Stimulated activated effector memory CD8-positive, alpha-beta T cell treated with anti-CD3 and anti-CD28 coated beads, Interleukin-12 subunit alpha, Interleukin-12 subunit beta, amount 100 ng/mL, for 72 hours (primary cell): ENCODE results near the gene TIGD4.

Experiments used
- ATAC-seq: fragments of 150-1000 bp; cut with Tn5 transposase; 2 replicates; pipeline ENCODE4 v1.10.0; 2021
- DNase-seq, 2 donors: peaks; one replicate each; pipeline ENCODE4 v3.0.0; 2021 to 2022; ENCODE audit warnings: low spot score in 2 of 2
- H3K27ac Mint-ChIP-seq: one replicate; pipeline ENCODE4 v1.8.0; 2022; ENCODE audit warnings: mild to moderate bottlenecking, mixed read lengths
- H3K36me3 Mint-ChIP-seq: one replicate; pipeline ENCODE4 v1.8.0; 2022; ENCODE audit warnings: mild to moderate bottlenecking, mixed read lengths
- H3K4me1 Mint-ChIP-seq: one replicate; pipeline ENCODE4 v1.8.0; 2022; ENCODE audit warnings: mixed read lengths
- H3K4me3 Mint-ChIP-seq: one replicate; pipeline ENCODE4 v1.8.0; 2022; ENCODE audit warnings: mild to moderate bottlenecking, mixed read lengths
- H3K9me3 Mint-ChIP-seq: one replicate; pipeline ENCODE4 v1.8.0; 2022; ENCODE audit warnings: mixed read lengths

TIGD4 gene

DNA sequence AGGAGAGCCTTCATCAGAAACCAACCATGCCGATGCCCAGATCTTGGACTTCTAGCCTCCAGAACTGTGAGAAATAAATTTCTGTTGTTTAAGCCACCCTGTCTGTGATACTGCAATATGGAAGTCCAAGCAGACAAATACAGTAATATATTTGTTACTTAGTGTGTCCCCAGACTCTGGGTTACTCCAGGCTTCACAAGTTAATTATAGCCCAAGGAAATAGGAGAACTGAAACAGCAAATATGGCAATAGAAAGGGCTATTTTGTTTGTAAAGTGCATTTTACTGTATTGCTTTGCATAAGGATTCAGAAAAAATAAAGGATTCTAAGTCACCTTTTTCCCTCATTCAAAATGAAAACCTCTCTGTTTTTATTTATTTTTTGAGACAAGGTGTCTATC lies 15.7 kb downstream of the TIGD4 start:
- H3K27ac Mint-ChIP-seq, result no peak overlapping the region
- H3K9me3 Mint-ChIP-seq, result no peaks in the 10 kb centered on the region
- no peak overlapping the region for H3K4me3 Mint-ChIP-seq
- ATAC-seq, result no peak
- H3K36me3 Mint-ChIP-seq, result no peaks in the 10 kb centered on the region
- DNase-seq, result no peak
- H3K4me1 Mint-ChIP-seq, result no peaks in the 10 kb centered on the region

DNA sequence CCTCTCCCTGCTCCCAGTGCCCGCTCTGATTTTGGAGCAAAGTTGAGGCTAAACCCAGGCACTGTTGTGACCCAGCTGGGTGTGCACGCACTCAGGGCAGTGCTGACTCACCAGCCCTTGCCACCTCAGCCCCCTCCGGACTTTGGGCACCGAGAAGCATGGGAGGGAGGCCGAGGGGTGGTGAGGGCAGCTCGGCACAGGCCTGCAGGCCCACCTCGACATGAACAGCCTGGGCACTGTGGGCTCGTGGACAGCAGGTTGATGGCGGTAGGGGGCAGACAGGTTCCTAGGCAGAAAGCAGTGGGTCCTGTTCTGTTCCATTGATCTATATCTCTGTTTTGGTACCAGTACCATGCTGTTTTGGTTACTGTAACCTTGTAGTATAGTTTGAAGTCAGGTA lies 30.9 kb downstream of the TIGD4 start:
- ATAC-seq (no peak), DNase-seq (no peak)
- H3K4me3 Mint-ChIP-seq, result no peak overlapping the region
- H3K36me3 Mint-ChIP-seq, result no peaks in the 10 kb centered on the region
- H3K9me3 Mint-ChIP-seq, result no peaks in the 10 kb centered on the region
- H3K4me1 Mint-ChIP-seq, result no peaks in the 10 kb centered on the region
- H3K27ac Mint-ChIP-seq, result no peak overlapping the region

DNA sequence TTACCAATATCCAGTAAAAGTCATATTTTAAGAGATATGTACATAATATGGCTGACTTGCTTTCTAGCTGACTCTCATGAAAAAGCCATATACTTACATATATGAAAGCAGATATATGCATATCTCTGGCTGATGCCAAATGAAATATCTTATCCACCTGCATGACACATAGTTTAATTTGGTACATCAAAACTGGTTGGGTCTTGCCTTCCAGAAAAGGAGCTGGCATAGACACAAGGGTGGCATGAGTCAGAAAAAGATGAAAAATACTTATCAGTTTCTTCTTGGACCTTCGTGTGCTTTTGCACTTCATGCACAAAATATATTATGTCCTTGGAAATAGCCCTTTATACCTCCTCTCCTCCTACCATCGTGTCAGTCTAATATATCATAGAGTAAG lies 32.1 kb downstream of the TIGD4 start:
- Mint-ChIP-seq H3K9me3 (no peaks in the 10 kb centered on the region), H3K36me3 (no peaks in the 10 kb centered on the region), H3K27ac (no peak overlapping the region), H3K4me3 (no peak overlapping the region), H3K4me1 (no peaks in the 10 kb centered on the region)
- DNase-seq, result no peak
- ATAC-seq, result no peak

DNA sequence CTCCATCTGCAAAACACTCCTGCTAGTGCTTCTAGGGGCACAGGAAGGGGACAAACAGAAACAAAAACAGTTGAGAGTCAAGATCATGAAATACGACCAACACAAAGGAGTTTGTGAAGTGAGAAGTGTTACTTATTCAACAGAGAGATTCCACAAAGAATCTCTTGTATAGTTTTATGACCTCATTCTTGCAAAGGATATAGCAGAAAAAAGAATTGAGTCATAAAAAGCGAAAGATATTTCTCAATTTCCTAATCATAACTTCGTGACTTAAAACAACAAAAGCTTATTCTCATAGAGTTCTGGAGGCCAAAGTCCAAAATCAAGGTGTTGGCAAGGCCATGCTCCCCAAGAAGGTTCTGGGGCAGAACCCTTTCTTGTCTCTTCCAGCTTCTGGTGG lies 40.7 kb downstream of the TIGD4 start:
- ATAC-seq (no peak), DNase-seq (no peak)
- Mint-ChIP-seq H3K4me1 (no peaks in the 10 kb centered on the region), H3K36me3 (no peaks in the 10 kb centered on the region), H3K9me3 (no peaks in the 10 kb centered on the region), H3K4me3 (no peak overlapping the region), H3K27ac (no peak overlapping the region)

DNA sequence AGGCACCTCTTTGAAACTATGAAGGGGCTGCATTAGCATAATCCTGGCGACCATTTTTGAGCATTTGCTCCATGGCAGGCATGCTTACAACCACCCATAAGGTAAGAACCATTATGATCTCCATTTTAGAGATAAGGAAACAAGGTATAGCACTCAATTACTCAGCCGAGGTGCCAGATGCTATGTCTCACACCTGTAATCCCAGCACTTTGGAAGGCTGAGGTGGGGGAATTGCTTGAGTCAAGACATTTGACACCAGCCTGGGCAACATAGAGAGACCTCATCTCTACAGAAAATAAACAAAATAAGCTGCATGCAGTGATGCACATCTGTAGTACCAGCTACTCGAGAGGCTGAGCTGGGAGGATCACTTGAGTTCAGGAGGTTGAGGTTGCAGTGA lies 43.6 kb downstream of the TIGD4 start:
- no peaks in the 10 kb centered on the region for H3K9me3 Mint-ChIP-seq
- no peak for ATAC-seq
- no peaks in the 10 kb centered on the region for H3K4me1 Mint-ChIP-seq
- no peak overlapping the region for H3K4me3 Mint-ChIP-seq
- no peak for DNase-seq
- H3K36me3 Mint-ChIP-seq, result no peaks in the 10 kb centered on the region
- no peak overlapping the region for H3K27ac Mint-ChIP-seq

DNA sequence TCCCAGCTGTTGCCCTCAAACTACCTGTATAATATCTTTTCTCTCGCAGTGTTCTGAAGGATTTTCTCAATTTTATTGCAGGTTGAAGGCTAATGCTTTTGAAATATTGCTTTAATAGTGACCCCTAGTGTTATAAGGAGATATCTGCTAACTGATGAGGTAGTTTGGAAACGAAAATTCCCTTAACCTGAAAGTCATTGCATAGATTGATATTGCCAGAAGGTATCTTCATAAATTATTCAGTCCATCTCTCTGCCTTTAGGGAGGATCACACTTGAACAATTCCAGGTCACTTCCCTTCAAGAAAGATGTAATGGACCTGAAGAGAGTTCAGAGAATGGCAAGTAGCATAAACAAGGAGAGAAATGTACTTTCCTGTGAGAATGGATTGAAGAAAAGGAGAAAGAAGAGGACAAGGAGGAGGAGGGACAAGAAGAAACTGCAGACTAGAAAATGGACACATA lies 44.1 kb downstream of the TIGD4 start:
- no peak overlapping the region for H3K4me3 Mint-ChIP-seq
- no peaks in the 10 kb centered on the region for H3K9me3 Mint-ChIP-seq
- H3K36me3 Mint-ChIP-seq, result no peaks in the 10 kb centered on the region
- H3K4me1 Mint-ChIP-seq, result no peaks in the 10 kb centered on the region
- ATAC-seq (no peak), DNase-seq (no peak)
- no peak overlapping the region for H3K27ac Mint-ChIP-seq

DNA sequence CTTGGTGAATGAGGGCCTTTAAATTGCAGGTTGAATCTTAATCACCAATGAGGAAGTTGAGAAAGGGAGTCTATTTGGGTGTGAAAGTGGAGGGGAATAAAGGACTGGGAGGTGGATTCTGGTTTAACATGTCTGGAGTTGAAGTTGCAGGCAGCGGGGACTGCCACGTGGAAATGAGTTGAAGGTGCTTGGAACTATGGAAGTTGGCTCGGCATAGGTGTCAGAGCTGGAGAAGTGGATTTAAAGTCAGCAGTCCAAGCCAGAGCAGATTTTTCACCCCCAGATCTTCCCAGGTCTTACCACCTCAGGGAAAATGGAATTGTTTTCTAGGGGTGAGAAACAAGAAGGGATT lies 44.9 kb downstream of the TIGD4 start:
- DNase-seq (no peak), ATAC-seq (no peak)
- H3K36me3 Mint-ChIP-seq, result no peaks in the 10 kb centered on the region
- no peak overlapping the region for H3K4me3 Mint-ChIP-seq
- H3K9me3 Mint-ChIP-seq, result no peaks in the 10 kb centered on the region
- no peaks in the 10 kb centered on the region for H3K4me1 Mint-ChIP-seq
- no peak overlapping the region for H3K27ac Mint-ChIP-seq

DNA sequence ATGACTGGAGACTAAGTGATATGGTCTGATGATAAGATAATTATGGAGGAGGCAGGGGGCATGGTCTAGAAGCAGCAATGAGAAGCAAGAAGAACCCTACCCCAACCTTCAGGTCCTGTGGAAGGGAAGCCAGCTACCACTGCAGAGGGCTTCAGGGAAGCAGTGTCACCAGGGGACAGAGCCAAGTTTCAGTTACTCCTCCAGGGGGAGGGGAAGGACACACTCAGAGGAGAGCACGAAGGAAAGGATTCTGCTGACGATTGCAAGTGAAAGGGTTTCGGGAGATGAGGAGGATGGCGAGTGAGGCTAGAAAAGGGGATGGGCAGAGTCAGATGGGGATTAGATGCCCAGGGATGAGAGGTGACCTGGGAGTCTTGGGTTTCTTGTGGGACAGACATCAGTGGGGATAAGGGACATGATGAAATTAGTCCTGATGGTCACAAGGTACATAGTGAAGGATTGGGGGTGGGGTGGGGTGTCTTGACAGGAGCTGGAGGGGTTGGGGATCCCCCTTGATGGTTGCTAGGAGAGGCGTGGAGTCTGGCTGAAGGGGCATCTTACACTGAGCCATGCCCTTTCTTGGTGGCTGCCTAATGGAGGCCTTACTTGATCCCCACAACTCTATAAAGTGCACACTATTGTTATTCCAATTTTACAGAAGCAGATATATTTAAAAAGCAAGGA lies 45.4 kb downstream of the TIGD4 start:
- H3K4me3 Mint-ChIP-seq, result no peak overlapping the region
- no peak overlapping the region for H3K27ac Mint-ChIP-seq

DNA sequence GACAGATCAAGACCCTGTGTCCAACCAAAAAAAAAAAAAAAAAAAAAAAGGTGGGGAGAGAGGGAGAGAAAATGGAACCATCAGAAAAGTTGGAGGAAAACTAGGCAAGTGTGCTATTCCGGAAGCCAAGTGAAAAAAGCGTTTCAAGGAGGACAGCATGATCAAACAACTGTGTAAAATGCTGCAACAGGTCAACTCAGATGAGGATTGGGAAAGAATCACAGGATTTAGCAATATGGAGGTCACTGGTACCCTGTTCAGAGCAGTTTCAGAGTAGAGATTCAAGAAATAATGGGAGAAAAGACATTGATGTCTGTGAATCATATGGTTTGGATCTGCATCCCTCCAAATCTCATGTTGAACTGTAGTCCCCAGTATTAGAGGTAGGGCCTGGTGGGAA lies 47.5 kb downstream of the TIGD4 start:
- H3K4me1 Mint-ChIP-seq, result no peaks in the 10 kb centered on the region
- H3K4me3 Mint-ChIP-seq, result no peak overlapping the region
- no peaks in the 10 kb centered on the region for H3K9me3 Mint-ChIP-seq
- no peak for ATAC-seq
- no peak overlapping the region for H3K27ac Mint-ChIP-seq
- H3K36me3 Mint-ChIP-seq, result no peaks in the 10 kb centered on the region
- no peak for DNase-seq

More for the DNA sequence above, 45.4 kb downstream of the TIGD4 start:
- Mint-ChIP-seq H3K9me3 (no peaks in the 10 kb centered on the region), H3K4me1 (no peaks in the 10 kb centered on the region), H3K36me3 (no peaks in the 10 kb centered on the region)
- ATAC-seq (no peak), DNase-seq (no peak)

DNA sequence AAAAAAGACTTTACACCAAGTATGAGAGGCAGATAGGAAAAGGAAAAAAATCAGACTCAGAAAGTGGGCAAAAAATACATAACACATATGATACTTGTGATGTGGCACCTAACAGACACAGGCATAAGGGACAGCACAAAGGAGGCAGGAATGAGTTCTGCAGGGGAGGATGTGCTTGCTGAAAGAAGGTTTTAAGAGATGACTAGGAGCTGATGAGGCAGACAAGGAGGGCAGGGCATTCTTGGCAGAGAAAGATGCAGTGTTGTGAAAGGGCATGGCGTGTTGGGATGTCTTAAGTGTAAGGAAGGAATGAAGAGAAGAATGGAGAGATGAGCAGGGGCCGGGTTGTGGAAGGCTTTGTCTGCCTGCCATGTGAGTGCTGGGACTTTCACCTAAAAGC lies 50.1 kb downstream of the TIGD4 start:
- Mint-ChIP-seq H3K4me1 (no peaks in the 10 kb centered on the region), H3K9me3 (no peaks in the 10 kb centered on the region), H3K4me3 (no peak overlapping the region), H3K27ac (no peak overlapping the region), H3K36me3 (no peaks in the 10 kb centered on the region)
- ATAC-seq, result peak; percentile 54
- no peak for DNase-seq

DNA sequence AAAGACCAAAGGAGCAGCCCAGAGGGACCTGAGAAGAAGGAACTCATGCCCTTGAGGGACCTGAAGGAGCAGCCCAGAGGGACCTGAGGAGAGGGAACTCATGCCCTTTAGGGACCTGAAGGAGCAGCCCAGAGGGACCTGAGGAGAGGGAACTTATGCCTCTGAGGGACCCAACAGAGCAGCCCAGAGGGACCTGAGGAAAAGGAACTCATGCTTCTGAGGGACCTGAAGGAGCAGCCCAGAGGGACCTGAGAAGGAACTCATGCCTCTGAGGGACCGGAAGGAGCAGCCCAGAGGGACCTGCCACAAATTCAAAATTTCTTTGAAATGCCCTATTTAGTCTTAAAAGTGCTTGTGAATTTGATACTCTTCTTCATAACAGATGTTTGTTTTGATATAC lies 51.2 kb downstream of the TIGD4 start:
- DNase-seq (no peak), ATAC-seq (no peak)
- Mint-ChIP-seq H3K4me1 (no peaks in the 10 kb centered on the region), H3K36me3 (no peaks in the 10 kb centered on the region), H3K9me3 (no peaks in the 10 kb centered on the region), H3K4me3 (no peak overlapping the region), H3K27ac (no peak overlapping the region)

DNA sequence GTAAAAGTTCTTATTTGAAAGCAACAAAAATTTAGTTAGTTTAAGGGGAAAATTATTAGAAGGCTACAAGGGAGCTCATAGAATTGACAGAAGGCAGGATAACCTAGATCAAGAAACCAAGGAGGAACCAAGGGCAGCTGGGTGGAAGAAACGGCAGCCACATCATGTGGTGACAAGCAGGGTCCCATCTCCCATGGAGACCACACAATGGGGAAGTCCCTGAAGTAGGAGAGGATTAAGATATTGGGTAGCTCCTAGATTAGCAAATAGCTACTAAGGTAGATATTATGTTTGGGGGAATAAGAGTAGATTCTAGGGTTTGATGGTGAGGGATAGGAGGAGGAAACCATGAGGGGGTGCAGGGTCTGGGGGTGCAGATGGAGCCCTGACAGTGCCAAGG lies 51.7 kb downstream of the TIGD4 start:
- no peak overlapping the region for H3K4me3 Mint-ChIP-seq
- H3K27ac Mint-ChIP-seq, result no peak overlapping the region
- peaks cover 2% of the 10 kb centered on the region for H3K9me3 Mint-ChIP-seq
- no peak for ATAC-seq
- DNase-seq, result no peak
- no peaks in the 10 kb centered on the region for H3K36me3 Mint-ChIP-seq
- no peaks in the 10 kb centered on the region for H3K4me1 Mint-ChIP-seq

DNA sequence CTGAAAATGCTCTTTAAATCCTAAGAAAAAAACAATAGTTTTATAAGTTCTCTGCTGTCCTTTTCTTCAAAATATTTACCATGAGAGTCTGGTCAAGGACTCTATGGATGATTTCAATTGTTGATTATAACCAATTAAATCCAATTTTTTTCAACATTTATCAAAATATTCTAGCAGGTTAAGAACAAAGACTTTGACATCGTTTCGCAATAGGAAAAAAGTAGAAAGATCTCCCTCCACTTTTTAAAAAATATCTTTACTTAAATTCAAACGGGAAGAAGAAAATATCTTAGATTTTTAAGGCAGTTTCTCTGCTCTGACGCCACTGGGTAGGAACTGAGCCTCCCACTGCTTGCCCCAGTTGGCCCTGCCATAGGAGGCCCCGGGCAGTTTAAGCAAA lies 55.0 kb downstream of the TIGD4 start:
- peaks cover 2% of the 10 kb centered on the region for H3K9me3 Mint-ChIP-seq
- no peak for ATAC-seq
- no peak overlapping the region for H3K27ac Mint-ChIP-seq

DNA sequence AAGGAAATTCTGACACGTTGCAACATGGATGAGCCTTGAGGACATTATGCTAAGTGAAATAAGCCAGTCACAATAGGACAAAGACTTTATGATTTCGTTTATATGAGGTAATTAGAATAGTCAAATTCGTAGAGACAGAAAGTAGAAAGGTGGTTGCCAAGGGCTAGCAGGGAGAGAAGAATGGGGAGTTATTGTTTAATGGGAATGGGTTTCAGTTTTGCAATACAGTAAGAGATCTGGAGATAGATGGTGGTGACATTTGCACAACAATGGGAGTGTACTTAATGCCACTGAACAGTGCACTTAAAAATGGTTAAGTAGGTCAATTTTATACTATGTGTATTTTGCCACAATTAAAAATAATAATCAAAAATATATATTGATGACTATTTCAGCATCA lies 56.3 kb downstream of the TIGD4 start:
- DNase-seq (no peak), ATAC-seq (no peak)
- Mint-ChIP-seq H3K4me1 (no peaks in the 10 kb centered on the region), H3K36me3 (no peaks in the 10 kb centered on the region), H3K27ac (no peak overlapping the region), H3K9me3 (peaks cover 2% of the 10 kb centered on the region), H3K4me3 (no peak overlapping the region)

More for the DNA sequence above, 55.0 kb downstream of the TIGD4 start:
- H3K4me1 Mint-ChIP-seq, result no peaks in the 10 kb centered on the region
- no peak overlapping the region for H3K4me3 Mint-ChIP-seq
- DNase-seq, result no peak
- H3K36me3 Mint-ChIP-seq, result no peaks in the 10 kb centered on the region

DNA sequence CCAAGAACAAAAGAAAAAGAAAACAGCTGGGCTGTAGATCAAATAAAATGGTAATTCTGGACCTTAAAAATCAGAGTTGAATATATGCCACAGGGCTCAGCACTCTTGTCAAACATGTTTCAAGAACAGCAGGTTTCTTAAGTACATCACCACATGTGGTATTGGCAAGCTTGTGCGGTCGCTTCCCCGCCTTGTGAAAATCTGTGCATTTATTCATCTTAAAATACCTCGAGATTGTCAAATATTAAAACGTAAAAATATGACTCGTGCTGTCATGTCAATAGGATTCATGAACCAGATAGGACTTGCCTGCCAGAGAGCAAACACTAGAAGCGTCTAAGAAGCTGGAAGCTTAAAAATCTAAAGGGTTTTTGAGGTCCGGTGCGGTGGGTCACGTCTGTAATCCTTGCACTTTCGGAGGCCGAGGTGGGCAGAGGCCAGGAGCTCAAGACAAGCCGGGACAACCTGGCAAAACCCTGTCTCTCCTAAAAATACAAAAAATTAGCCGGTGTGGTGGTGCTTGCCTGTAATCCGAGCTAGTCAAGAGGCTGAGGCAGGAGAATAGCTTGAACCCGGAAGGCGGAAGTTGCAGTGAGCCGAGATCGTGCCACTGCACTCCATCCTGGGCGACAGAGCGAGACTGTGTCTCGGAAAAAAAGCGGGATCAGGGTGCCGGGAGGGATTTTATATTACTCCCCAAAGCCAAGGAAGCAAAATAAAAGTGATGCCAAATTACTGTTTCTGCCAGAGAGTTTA lies 59.6 kb downstream of the TIGD4 start:
- Mint-ChIP-seq H3K36me3 (no peaks in the 10 kb centered on the region), H3K4me1 (no peaks in the 10 kb centered on the region), H3K4me3 (no peak overlapping the region), H3K27ac (no peak overlapping the region), H3K9me3 (peaks cover 5% of the 10 kb centered on the region)
- ATAC-seq (no peak), DNase-seq (no peak)
